GM12891 (cell line): Measurements from ENCODE around the gene RRP36.
A peak's percentile ranks its signal among the peaks of the same experiment; 100 is the strongest.

ENCODE experiments used
- DNase-seq: peaks from one replicate; pipeline ENCODE4 v3.0.0; 2011; ENCODE audit warnings: low spot score; ENCODE audit not compliant: insufficient read length
- FAIRE-seq: peaks from 2 replicates; lab custom pipeline; 2011; peaks lifted over from hg19 to GRCh38; lab: Jason Lieb, UNC
- PAX5 ChIP-seq: IDR thresholded peaks from 2 replicates; pipeline ENCODE4 v1.6.1; 2011; ENCODE audit warnings: low read length, moderate library complexity, mild to moderate bottlenecking; ENCODE audit not compliant: insufficient read depth, severe bottlenecking
- POLR2A ChIP-seq: IDR thresholded peaks from 2 replicates; pipeline ENCODE4 v1.6.1; 2011; ENCODE audit warnings: low read depth, low read length, control low read depth
- POLR2AphosphoS5 ChIP-seq: IDR thresholded peaks from 2 replicates; pipeline ENCODE4 v1.6.1; 2011; ENCODE audit warnings: low read depth, low read length, control low read depth
- POU2F2 ChIP-seq: IDR thresholded peaks from 2 replicates; pipeline ENCODE4 v1.6.1; 2011; ENCODE audit warnings: low read depth, mild to moderate bottlenecking, control low read depth, low read length, moderate library complexity
- SPI1 ChIP-seq: IDR thresholded peaks from 2 replicates; pipeline ENCODE4 v1.6.1; 2011; ENCODE audit warnings: low read depth, low read length, control low read depth
- TAF1 ChIP-seq: IDR thresholded peaks from 2 replicates; pipeline ENCODE4 v1.6.1; 2011; ENCODE audit warnings: low read depth, low read length, control low read depth

Gene RRP36

GRCh38 chr6:43045371-43045930, 24.0 kb downstream of the RRP36 start:
- FAIRE-seq, result no peak
- no peak for DNase-seq
- no peak for TF ChIP-seq POLR2AphosphoS5
- no peak for TF ChIP-seq POU2F2
- TF ChIP-seq TAF1, result no peak
- TF ChIP-seq SPI1, result no peak
- no peak for TF ChIP-seq POLR2A
- TF ChIP-seq PAX5, result no peak

- FAIRE-seq (no peak), DNase-seq (no peak)
- no peak for TF ChIP-seq PAX5
- no peak for TF ChIP-seq POLR2A
- TF ChIP-seq TAF1, result no peak
- no peak for TF ChIP-seq SPI1
- no peak for TF ChIP-seq POU2F2
- TF ChIP-seq POLR2AphosphoS5, result no peak
Measured at GRCh38 chr6:43047998-43048397, 26.6 kb downstream of the RRP36 start.

DNA sequence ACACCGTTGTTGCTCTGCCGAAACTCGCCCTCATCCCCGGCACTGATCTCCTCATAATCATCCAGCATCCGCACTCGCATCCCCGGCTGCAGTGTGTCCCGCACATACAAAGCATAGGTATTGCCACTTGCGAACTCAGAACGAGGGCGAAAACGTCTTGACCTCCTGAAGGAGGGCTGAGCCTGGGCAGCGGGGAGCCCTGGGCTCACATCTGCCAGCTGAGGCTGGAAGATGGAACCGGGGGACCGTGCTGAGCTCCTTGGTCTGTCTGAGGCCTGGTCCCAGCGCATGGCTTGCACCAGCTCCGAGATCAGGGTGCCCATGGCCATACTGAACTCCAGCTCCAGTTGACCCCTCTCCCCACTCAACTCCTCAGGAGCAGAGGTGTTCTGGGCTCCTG, 29.6 kb downstream of the RRP36 start:
- no peak for TF ChIP-seq PAX5
- no peak for TF ChIP-seq TAF1
- no peak for TF ChIP-seq POLR2A
- TF ChIP-seq SPI1, result no peak
- TF ChIP-seq POLR2AphosphoS5, result no peak
- no peak for FAIRE-seq

GRCh38 chr6:43052225-43052841, 30.9 kb downstream of the RRP36 start:
- no peak for FAIRE-seq
- DNase-seq, result no peak
- TF ChIP-seq TAF1, result no peak
- TF ChIP-seq POU2F2, result no peak
- no peak for TF ChIP-seq POLR2AphosphoS5
- TF ChIP-seq SPI1, result no peak
- TF ChIP-seq POLR2A, result no peak
- no peak for TF ChIP-seq PAX5

More for the DNA sequence above, 29.6 kb downstream of the RRP36 start:
- no peak for DNase-seq

GRCh38 chr6:43052842-43053544, 31.6 kb downstream of the RRP36 start:
- FAIRE-seq, result no peak
- peak; percentile 51 for DNase-seq
- TF ChIP-seq POLR2A (no peak), PAX5 (no peak), SPI1 (no peak), POU2F2 (no peak), TAF1 (no peak), POLR2AphosphoS5 (no peak)

DNA sequence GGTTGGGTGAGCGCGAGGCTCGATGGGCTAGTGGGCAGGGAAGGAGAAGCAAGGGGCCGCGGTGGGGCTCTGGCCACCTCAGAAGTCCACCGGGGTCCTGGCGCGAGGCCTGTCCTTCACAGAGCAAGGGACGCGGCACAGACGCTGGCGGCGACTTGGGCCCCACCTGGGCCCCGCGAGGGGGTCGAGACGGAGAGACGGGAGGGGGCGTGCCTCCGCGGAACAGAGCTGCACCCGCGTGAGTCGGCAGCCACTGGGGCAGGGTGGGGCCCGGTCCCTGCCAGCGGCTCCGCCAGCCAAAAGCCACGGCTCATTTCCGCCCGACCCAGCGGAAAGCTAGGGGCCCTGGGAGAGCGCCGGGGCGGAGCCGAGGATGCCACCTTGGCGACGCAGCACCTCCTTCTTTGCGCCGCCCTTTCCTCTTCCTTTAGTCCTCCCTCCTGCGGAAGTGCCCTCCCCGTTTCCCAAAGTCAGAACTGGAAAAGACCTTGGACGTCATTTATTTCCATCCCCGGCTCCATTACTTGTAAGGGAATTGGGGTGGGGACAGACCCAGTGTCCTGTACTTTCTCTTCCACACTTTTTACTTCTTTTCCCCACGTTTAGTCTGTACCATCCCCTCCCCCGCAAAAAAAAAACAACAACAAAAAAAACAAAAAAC, 32.3 kb downstream of the RRP36 start, which contains the start of gene CUL7:
TSS of gene CUL7 (minus strand) at position 307 of the 661 bp plus-strand sequence. CDS start 1,063 bp downstream, outside the sequence.
- FAIRE-seq, result peak; percentile 90
- TF ChIP-seq POLR2AphosphoS5, result peak; percentile 91
- peak; percentile 85 for TF ChIP-seq POU2F2
- TF ChIP-seq SPI1, result peak; percentile 69
- TF ChIP-seq TAF1, result peak; percentile 69; the same call in 1 of the 2 replicates
- peak; percentile 90 for TF ChIP-seq POLR2A
- peak; percentile 63 for TF ChIP-seq PAX5
- peak; percentile 99 for DNase-seq

- FAIRE-seq (no peak), DNase-seq (no peak)
- no peak for TF ChIP-seq SPI1
- no peak for TF ChIP-seq POLR2A
- no peak for TF ChIP-seq TAF1
Measured at GRCh38 chr6:43054206-43054943, 33.0 kb downstream of the RRP36 start.

DNA sequence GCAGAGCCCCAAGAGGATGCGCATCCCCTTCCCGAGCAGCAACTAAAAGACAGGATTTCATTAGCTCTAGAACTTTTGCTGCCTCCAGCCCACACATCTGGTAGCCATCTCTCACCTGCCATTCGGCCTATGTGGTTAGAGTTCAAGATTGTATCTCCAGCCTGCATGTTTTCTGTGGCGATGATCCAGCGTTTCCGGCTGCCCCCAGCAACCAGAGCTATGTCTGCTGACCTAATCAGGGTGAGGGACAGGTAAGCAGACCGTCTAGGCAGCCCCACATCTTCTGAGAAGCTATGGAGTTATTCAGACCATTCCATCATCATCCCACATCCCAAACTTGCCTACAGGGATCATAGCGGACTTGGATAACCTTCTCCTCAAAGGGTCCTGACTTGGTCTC, 34.5 kb downstream of the RRP36 start:
- FAIRE-seq (no peak), DNase-seq (no peak)
- no peak for TF ChIP-seq POU2F2
- no peak for TF ChIP-seq TAF1
- TF ChIP-seq POLR2AphosphoS5, result no peak
- TF ChIP-seq POLR2A, result no peak
- no peak for TF ChIP-seq PAX5
- no peak for TF ChIP-seq SPI1

GRCh38 chr6:43058531-43058930, 37.1 kb downstream of the RRP36 start:
- DNase-seq (no peak), FAIRE-seq (no peak)
- no peak for TF ChIP-seq TAF1
- TF ChIP-seq PAX5, result no peak
- no peak for TF ChIP-seq SPI1
- no peak for TF ChIP-seq POLR2AphosphoS5
- no peak for TF ChIP-seq POLR2A
- no peak for TF ChIP-seq POU2F2
